ENCODE results near the gene FNDC8.

- no peak for TF ChIP-seq CTCF (IDR thresholded peaks at IDR 0.05)
- no peak for TF ChIP-seq POLR2A (IDR thresholded peaks at IDR 0.05)
These were observed 21.5 kb upstream of the FNDC8 start for GRCh38 chr17:35099908-35100307.

Data from uterus (tissue), 2 donors.